HepG2 (cell line): Measurements from ENCODE around the gene ULBP1. TPM values are rescaled to one million over a fixed set of nuclear protein-coding genes. Genes with fewer than 3 reads are reported as not detected.

Experiments
- ATF7-NPFF ChIP-seq: sonication (generic); formaldehyde crosslinking; IDR thresholded peaks from 2 replicates; pipeline ENCODE4 v1.8.1; 2023; ENCODE audit warnings: mild to moderate bottlenecking, low read depth, missing genetic modification reagents, moderate library complexity
- BHLHE40 ChIP-seq: IDR thresholded peaks from 2 replicates; pipeline ENCODE4 v1.6.1; 2011; ENCODE audit warnings: low read length, improper control_type of control experiment
- HMGA1 ChIP-seq: sonication (generic); formaldehyde crosslinking; conservative IDR thresholded peaks from 2 replicates; pipeline ENCODE4 v1.4.0; 2020; ENCODE audit warnings: missing genetic modification reagents
- NFATC3 ChIP-seq: sonication (generic); formaldehyde crosslinking; IDR thresholded peaks from 2 replicates; pipeline ENCODE4 v1.5.1; 2020; ENCODE audit warnings: mild to moderate bottlenecking, missing genetic modification reagents
- PAWR ChIP-seq: sonication (generic); formaldehyde crosslinking; IDR thresholded peaks from 2 replicates; pipeline ENCODE4 v1.4.0; 2020; ENCODE audit warnings: missing genetic modification reagents, mild to moderate bottlenecking, borderline replicate concordance
- PHB2 ChIP-seq: fragments of 450-650 bp; IDR thresholded peaks from 2 replicates; pipeline ENCODE4 v1.6.1; 2018; ENCODE audit not compliant: partially characterized antibody
- PPARG ChIP-seq: conservative IDR thresholded peaks from 2 replicates; pipeline ENCODE4 v1.6.1; 2016; ENCODE audit warnings: missing biosample characterization, missing genetic modification reagents
- SATB2 ChIP-seq: sonication (generic); formaldehyde crosslinking; IDR thresholded peaks from 2 replicates; pipeline ENCODE4 v1.5.0; 2020; ENCODE audit warnings: missing genetic modification reagents
- ZFP36L1 ChIP-seq: sonication (generic); formaldehyde crosslinking; IDR thresholded peaks from 2 replicates; pipeline ENCODE4 v1.8.0; 2022; ENCODE audit warnings: mild to moderate bottlenecking, missing genetic modification reagents, moderate library complexity
- ZFX ChIP-seq: sonication (generic); formaldehyde crosslinking; IDR thresholded peaks from 2 replicates; pipeline ENCODE4 v1.4.0; 2020; ENCODE audit warnings: mild to moderate bottlenecking, low read depth, missing genetic modification reagents, moderate library complexity
- ZNF296 ChIP-seq: sonication (generic); formaldehyde crosslinking; conservative IDR thresholded peaks from 2 replicates; pipeline ENCODE4 v1.5.0; 2020; ENCODE audit warnings: mild to moderate bottlenecking, missing genetic modification reagents
- ZNF44 ChIP-seq: sonication (generic); formaldehyde crosslinking; IDR thresholded peaks from 2 replicates; pipeline ENCODE4 v1.5.1; 2020; ENCODE audit warnings: mild to moderate bottlenecking, missing genetic modification reagents
- ZNF567 ChIP-seq: sonication (generic); formaldehyde crosslinking; IDR thresholded peaks from 2 replicates; pipeline ENCODE4 v1.8.1; 2023; ENCODE audit warnings: mild to moderate bottlenecking, missing genetic modification reagents, borderline replicate concordance
- ZNF777 ChIP-seq: sonication (generic); formaldehyde crosslinking; IDR thresholded peaks from 2 replicates; pipeline ENCODE4 v1.4.0; 2020; ENCODE audit warnings: missing genetic modification reagents
- ZNF781 ChIP-seq: sonication (generic); formaldehyde crosslinking; IDR thresholded peaks from 2 replicates; pipeline ENCODE4 v1.5.1; 2020; ENCODE audit warnings: borderline replicate concordance, mild to moderate bottlenecking, missing genetic modification reagents; ENCODE audit errors: not compliant biosample characterization
- polyA plus RNA-seq, 8 experiments: library from polyadenylated mRNA; depleted of rRNA in 3 of 8; stranded (reverse) in 7 of 8; unstranded in 1 of 8; fragments of >200 nt; fragmentation: Illumina TruSeq in 4 of 8; extraction: Trizol in 4 of 8; gene quantifications; 2 replicates each; pipeline versions ENCODE4 v1.2.1 to v1.2.3, GENCODE V29; 2011 to 2016; ENCODE audit warnings: low read depth in 4 of 8, missing spikeins in 1 of 8, mixed read lengths in 1 of 8; ENCODE audit not compliant: insufficient read depth in 1 of 8
- total RNA-seq, 5 experiments: library from RNA; depleted of rRNA; stranded (reverse); fragments of >200 nt; fragmentation: Illumina TruSeq; extraction: Trizol; gene quantifications; 2 replicates each; pipeline ENCODE4 v1.2.3, GENCODE V29; 2016; ENCODE audit warnings: low read depth in 1 of 5
- TF ChIP-seq, protein P1 (sequence below): sonication (generic); formaldehyde crosslinking; IDR thresholded peaks from 2 replicates; pipeline ENCODE4 v1.5.0; 2020; ENCODE audit warnings: missing genetic modification reagents, mild to moderate bottlenecking, borderline replicate concordance
- TF ChIP-seq, protein P2 (sequence below): sonication (generic); formaldehyde crosslinking; IDR thresholded peaks from 2 replicates; pipeline ENCODE4 v1.8.0; 2023; ENCODE audit warnings: mild to moderate bottlenecking, missing genetic modification reagents
- TF ChIP-seq, protein P3 (sequence below): sonication (generic); formaldehyde crosslinking; IDR thresholded peaks from 2 replicates; pipeline ENCODE4 v1.9.0; 2021; ENCODE audit warnings: missing genetic modification reagents, borderline replicate concordance
- TF ChIP-seq, protein P4 (sequence below): sonication (generic); formaldehyde crosslinking; IDR thresholded peaks from 2 replicates; pipeline ENCODE4 v1.5.1; 2020; ENCODE audit warnings: missing genetic modification reagents, mild to moderate bottlenecking, borderline replicate concordance
- TF ChIP-seq, protein P5 (sequence below): IDR thresholded peaks from 2 replicates; pipeline ENCODE4 v1.6.1; 2016
- TF ChIP-seq, protein P6 (sequence below): sonication (generic); formaldehyde crosslinking; IDR thresholded peaks from 2 replicates; pipeline ENCODE4 v1.8.1; 2022; ENCODE audit warnings: mild to moderate bottlenecking, missing genetic modification reagents

ULBP1 gene
- total and polyA plus RNA-seq, 2 of the 13 experiments (the other 11 are each of a cell fraction or from before 2014, with no cell fraction given), result 0.04 to 0.09 TPM

DNA sequence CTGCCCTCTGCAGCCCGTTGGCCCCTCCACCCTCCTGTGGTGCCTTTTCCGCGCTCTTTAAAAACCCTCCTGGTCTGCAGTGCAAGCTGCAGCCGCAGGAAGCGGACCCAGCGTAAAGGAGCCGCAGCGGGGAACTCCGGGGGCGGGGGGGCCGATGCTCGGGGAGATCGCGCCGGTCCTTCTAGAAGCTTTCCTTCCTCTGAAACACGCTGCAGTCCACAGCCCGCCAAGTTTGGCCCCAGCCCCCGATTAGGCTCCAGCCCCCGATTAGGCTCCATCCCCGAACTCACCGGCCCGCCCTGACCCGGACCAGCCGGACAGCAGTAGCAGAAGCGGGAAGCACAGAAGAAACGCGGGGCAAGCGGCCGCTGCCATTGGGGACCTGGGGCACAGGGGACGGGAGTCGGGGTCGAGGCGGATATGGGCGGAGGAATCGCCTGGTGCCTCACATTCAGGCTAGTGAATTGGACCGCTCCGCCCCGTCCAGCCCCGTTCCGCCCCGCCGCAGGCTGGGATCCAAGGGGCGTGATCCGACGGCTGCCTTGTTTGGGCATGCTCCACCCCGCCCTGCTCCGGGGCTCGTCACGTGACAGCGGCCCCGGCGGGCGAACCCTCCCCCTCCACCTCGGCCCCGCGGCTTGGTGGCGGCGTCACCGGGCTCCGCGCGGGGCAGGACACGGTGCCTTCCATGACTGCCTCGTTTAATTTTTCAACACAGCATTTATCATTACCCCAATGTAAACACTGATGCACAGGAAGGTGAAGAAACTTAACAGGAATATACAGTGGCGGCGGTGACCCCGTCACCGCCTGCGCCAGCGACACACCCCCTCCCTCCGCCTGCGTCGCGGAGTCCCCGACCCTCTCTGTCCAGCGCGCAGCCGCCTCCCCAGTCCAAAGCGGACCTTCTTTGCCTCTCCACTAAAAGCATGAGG, 41.3 kb downstream of the ULBP1 start (continued):
- TF ChIP-seq, protein P1, sequence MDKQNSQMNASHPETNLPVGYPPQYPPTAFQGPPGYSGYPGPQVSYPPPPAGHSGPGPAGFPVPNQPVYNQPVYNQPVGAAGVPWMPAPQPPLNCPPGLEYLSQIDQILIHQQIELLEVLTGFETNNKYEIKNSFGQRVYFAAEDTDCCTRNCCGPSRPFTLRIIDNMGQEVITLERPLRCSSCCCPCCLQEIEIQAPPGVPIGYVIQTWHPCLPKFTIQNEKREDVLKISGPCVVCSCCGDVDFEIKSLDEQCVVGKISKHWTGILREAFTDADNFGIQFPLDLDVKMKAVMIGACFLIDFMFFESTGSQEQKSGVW (CRISPR knock-in tag), result no peak
- TF ChIP-seq SATB2, result no peak
- TF ChIP-seq, protein P2, sequence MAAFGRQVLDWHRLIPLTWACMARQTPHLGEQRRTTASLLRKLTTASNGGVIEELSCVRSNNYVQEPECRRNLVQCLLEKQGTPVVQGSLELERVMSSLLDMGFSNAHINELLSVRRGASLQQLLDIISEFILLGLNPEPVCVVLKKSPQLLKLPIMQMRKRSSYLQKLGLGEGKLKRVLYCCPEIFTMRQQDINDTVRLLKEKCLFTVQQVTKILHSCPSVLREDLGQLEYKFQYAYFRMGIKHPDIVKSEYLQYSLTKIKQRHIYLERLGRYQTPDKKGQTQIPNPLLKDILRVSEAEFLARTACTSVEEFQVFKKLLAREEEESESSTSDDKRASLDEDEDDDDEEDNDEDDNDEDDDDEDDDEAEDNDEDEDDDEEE (CRISPR knock-in tag), result peak; percentile 64; the same call in 1 of the 2 replicates
- no peak for TF ChIP-seq NFATC3
- no peak for TF ChIP-seq ZNF44 (CRISPR knock-in tag)
- TF ChIP-seq ZNF296, result no peak
- TF ChIP-seq, protein P3, sequence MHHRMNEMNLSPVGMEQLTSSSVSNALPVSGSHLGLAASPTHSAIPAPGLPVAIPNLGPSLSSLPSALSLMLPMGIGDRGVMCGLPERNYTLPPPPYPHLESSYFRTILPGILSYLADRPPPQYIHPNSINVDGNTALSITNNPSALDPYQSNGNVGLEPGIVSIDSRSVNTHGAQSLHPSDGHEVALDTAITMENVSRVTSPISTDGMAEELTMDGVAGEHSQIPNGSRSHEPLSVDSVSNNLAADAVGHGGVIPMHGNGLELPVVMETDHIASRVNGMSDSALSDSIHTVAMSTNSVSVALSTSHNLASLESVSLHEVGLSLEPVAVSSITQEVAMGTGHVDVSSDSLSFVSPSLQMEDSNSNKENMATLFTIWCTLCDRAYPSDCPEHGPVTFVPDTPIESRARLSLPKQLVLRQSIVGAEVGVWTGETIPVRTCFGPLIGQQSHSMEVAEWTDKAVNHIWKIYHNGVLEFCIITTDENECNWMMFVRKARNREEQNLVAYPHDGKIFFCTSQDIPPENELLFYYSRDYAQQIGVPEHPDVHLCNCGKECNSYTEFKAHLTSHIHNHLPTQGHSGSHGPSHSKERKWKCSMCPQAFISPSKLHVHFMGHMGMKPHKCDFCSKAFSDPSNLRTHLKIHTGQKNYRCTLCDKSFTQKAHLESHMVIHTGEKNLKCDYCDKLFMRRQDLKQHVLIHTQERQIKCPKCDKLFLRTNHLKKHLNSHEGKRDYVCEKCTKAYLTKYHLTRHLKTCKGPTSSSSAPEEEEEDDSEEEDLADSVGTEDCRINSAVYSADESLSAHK (CRISPR knock-in tag), result no peak
- TF ChIP-seq, protein P4, sequence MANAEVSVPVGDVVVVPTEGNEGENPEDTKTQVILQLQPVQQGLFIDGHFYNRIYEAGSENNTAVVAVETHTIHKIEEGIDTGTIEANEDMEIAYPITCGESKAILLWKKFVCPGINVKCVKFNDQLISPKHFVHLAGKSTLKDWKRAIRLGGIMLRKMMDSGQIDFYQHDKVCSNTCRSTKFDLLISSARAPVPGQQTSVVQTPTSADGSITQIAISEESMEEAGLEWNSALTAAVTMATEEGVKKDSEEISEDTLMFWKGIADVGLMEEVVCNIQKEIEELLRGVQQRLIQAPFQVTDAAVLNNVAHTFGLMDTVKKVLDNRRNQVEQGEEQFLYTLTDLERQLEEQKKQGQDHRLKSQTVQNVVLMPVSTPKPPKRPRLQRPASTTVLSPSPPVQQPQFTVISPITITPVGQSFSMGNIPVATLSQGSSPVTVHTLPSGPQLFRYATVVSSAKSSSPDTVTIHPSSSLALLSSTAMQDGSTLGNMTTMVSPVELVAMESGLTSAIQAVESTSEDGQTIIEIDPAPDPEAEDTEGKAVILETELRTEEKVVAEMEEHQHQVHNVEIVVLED (CRISPR knock-in tag), result peak; percentile 11; the same call in 1 of the 2 replicates
- no peak for TF ChIP-seq PHB2
- TF ChIP-seq ATF7-NPFF (CRISPR knock-in tag), result peak; percentile 68
- no peak for TF ChIP-seq HMGA1
- no peak for TF ChIP-seq ZFX (CRISPR knock-in tag)
- no peak for TF ChIP-seq PPARG (CRISPR knock-in tag)
- peak; percentile 99 for TF ChIP-seq ZNF777 (CRISPR knock-in tag)
- no peak for TF ChIP-seq PAWR (CRISPR knock-in tag)
- TF ChIP-seq, protein P5, sequence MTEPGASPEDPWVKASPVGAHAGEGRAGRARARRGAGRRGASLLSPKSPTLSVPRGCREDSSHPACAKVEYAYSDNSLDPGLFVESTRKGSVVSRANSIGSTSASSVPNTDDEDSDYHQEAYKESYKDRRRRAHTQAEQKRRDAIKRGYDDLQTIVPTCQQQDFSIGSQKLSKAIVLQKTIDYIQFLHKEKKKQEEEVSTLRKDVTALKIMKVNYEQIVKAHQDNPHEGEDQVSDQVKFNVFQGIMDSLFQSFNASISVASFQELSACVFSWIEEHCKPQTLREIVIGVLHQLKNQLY (CRISPR knock-in tag), result no peak
- TF ChIP-seq ZNF567 (CRISPR knock-in tag), result peak; percentile 72; the same call in 1 of the 2 replicates
- peak; percentile 78 for TF ChIP-seq BHLHE40
- TF ChIP-seq, protein P6, sequence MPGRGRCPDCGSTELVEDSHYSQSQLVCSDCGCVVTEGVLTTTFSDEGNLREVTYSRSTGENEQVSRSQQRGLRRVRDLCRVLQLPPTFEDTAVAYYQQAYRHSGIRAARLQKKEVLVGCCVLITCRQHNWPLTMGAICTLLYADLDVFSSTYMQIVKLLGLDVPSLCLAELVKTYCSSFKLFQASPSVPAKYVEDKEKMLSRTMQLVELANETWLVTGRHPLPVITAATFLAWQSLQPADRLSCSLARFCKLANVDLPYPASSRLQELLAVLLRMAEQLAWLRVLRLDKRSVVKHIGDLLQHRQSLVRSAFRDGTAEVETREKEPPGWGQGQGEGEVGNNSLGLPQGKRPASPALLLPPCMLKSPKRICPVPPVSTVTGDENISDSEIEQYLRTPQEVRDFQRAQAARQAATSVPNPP (CRISPR knock-in tag), result no peak
- no peak for TF ChIP-seq ZNF781 (CRISPR knock-in tag)
- peak; percentile 64; the same call in 1 of the 2 replicates for TF ChIP-seq ZFP36L1 (CRISPR knock-in tag)
